Measurements from ENCODE around the gene EEPD1.

The EEPD1 gene

GRCh38 chr7:36112969-36113368 lies 40.1 kb upstream of the EEPD1 start:
- DNase-seq (ENCODE audit: low read depth), result no peak

GRCh38 chr7:36114355-36114754 lies 38.7 kb upstream of the EEPD1 start:
- DNase-seq (ENCODE audit: low read depth), result no peak
- no peak overlapping the region for H3K4me3 ChIP-seq (ENCODE audit: low read length)
- TF ChIP-seq CTCF (conservative IDR thresholded peaks at IDR 0.05; ENCODE audit: low read length), result no peak

More at GRCh38 chr7:36112969-36113368, 40.1 kb upstream of the EEPD1 start:
- H3K4me3 ChIP-seq (ENCODE audit: low read length), result no peak overlapping the region
- no peak for TF ChIP-seq CTCF (conservative IDR thresholded peaks at IDR 0.05; ENCODE audit: low read length)

- no peak overlapping the region for H3K4me3 ChIP-seq (ENCODE audit: low read length)
- DNase-seq (ENCODE audit: low read depth), result peak; percentile 94
- TF ChIP-seq CTCF (conservative IDR thresholded peaks at IDR 0.05; ENCODE audit: low read length), result no peak
Observed at GRCh38 chr7:36115448-36116321, 37.4 kb upstream of the EEPD1 start.

- H3K4me3 ChIP-seq (ENCODE audit: low read length), result no peak overlapping the region
- peak; percentile 4 for DNase-seq (ENCODE audit: low read depth)
- no peak for TF ChIP-seq CTCF (conservative IDR thresholded peaks at IDR 0.05; ENCODE audit: low read length)
Observed at GRCh38 chr7:36116347-36117202, 36.5 kb upstream of the EEPD1 start.

GRCh38 chr7:36117203-36117840 lies 35.7 kb upstream of the EEPD1 start:
- no peak for TF ChIP-seq CTCF (conservative IDR thresholded peaks at IDR 0.05; ENCODE audit: low read length)
- no peak for DNase-seq (ENCODE audit: low read depth)
- H3K4me3 ChIP-seq (ENCODE audit: low read length), result no peak overlapping the region

GRCh38 chr7:36118344-36118743 lies 34.7 kb upstream of the EEPD1 start:
- no peak for TF ChIP-seq CTCF (conservative IDR thresholded peaks at IDR 0.05; ENCODE audit: low read length)
- H3K4me3 ChIP-seq (ENCODE audit: low read length), result no peak overlapping the region
- no peak for DNase-seq (ENCODE audit: low read depth)

Data from AG10803 (cell line).